NCI-H2107 (cell line): ENCODE measurements around the gene GREM1.

Source experiments
- DNase-seq: peaks from one replicate; lab custom pipeline; 2025; lab: John Stamatoyannopoulos, UW

GREM1 gene

GRCh38 chr15:32730677-32731654 lies 13.2 kb downstream of the GREM1 start:
- no peak for DNase-seq

GRCh38 chr15:32732574-32733157 lies 14.9 kb downstream of the GREM1 start:
- no peak for DNase-seq

- no peak for DNase-seq
These were observed 15.5 kb downstream of the GREM1 start for GRCh38 chr15:32733281-32733680.

- DNase-seq, result no peak
These were observed 18.3 kb downstream of the GREM1 start for GRCh38 chr15:32735989-32736700.

- DNase-seq, result no peak
These were observed 18.9 kb downstream of the GREM1 start for GRCh38 chr15:32736701-32737061.

- DNase-seq, result no peak
These were observed 19.5 kb downstream of the GREM1 start for GRCh38 chr15:32737304-32737703.

GRCh38 chr15:32738666-32739065 lies 20.9 kb downstream of the GREM1 start:
- no peak for DNase-seq

GRCh38 chr15:32739522-32740063 lies 21.8 kb downstream of the GREM1 start:
- DNase-seq, result no peak

GRCh38 chr15:32743411-32744140 lies 25.8 kb downstream of the GREM1 start:
- no peak for DNase-seq

GRCh38 chr15:32746116-32746857 lies 28.5 kb downstream of the GREM1 start:
- no peak for DNase-seq

GRCh38 chr15:32747921-32748342 lies 30.1 kb downstream of the GREM1 start:
- no peak for DNase-seq

GRCh38 chr15:32750979-32751378 lies 33.2 kb downstream of the GREM1 start:
- DNase-seq, result no peak

- no peak for DNase-seq
These were observed 39.6 kb downstream of the GREM1 start for GRCh38 chr15:32757426-32757825.

GRCh38 chr15:32763295-32763694 lies 45.5 kb downstream of the GREM1 start:
- DNase-seq, result no peak

- DNase-seq, result no peak
These were observed 47.4 kb downstream of the GREM1 start for GRCh38 chr15:32765236-32765635.

- no peak for DNase-seq
These were observed 48.3 kb downstream of the GREM1 start for GRCh38 chr15:32766101-32766500.

- no peak for DNase-seq
These were observed 49.4 kb downstream of the GREM1 start for GRCh38 chr15:32767236-32767635.

- no peak for DNase-seq
These were observed 56.2 kb downstream of the GREM1 start for GRCh38 chr15:32774022-32774421.

- no peak for DNase-seq
These were observed 57.3 kb downstream of the GREM1 start for GRCh38 chr15:32775103-32775502.

GRCh38 chr15:32778391-32779176 lies 60.8 kb downstream of the GREM1 start:
- no peak for DNase-seq
